Gastroesophageal sphincter (tissue), 4 donors: Measurements from ENCODE around the gene ARID2. TPM values are rescaled to one million over a fixed set of nuclear protein-coding genes. Genes with fewer than 3 reads are reported as not detected.

ENCODE experiments used
- ATAC-seq: fragments of 150-250 bp; one replicate; pipeline ENCODE4 v1.9.1; 2016; ENCODE audit warnings: mild to moderate bottlenecking, moderate library complexity
- H3K27ac ChIP-seq, 4 donors: fragments of 200-600 bp; sonication (generic) in 3 of 4; 1 replicate in 3 of 4; 2 replicates in 1 of 4; pipeline ENCODE4 v1.5.1; 2016 to 2019
- H3K27me3 ChIP-seq: fragments of 200-600 bp; sonication (generic); one replicate; pipeline ENCODE4 v1.5.1; 2019
- H3K36me3 ChIP-seq, 2 donors: fragments of 200-600 bp; sonication (generic); one replicate each; pipeline ENCODE4 v1.5.1; 2019; ENCODE audit warnings: control low read depth in 1 of 2
- H3K4me1 ChIP-seq, 3 donors: fragments of 200-600 bp; sonication (generic); 1 replicate in 2 of 3; 2 replicates in 1 of 3; pipeline ENCODE4 v1.5.1; 2016 to 2019; ENCODE audit warnings: control low read depth in 2 of 3
- H3K4me3 ChIP-seq, 2 donors: fragments of 200-600 bp; sonication (generic); one replicate each; pipeline ENCODE4 v1.5.1; 2019; ENCODE audit warnings: mild to moderate bottlenecking in 1 of 2, moderate library complexity in 1 of 2
- H3K9me3 ChIP-seq, 3 donors: fragments of 200-600 bp; sonication (generic); one replicate each; pipeline ENCODE4 v1.5.1; 2017 to 2019; ENCODE audit warnings: control low read depth in 2 of 3
- EP300 ChIP-seq: sonication (generic); formaldehyde crosslinking; IDR thresholded peaks from one replicate; pipeline ENCODE4 v1.6.1; 2017; ENCODE audit warnings: antibody characterized with exemption, mild to moderate bottlenecking
- POLR2A ChIP-seq, 2 donors: fragments of 450-650 bp; IDR thresholded peaks; one replicate each; pipeline ENCODE4 v1.6.1; 2017; ENCODE audit warnings: antibody characterized with exemption in 2 of 2, mild to moderate bottlenecking in 2 of 2, moderate library complexity in 1 of 2
- POLR2AphosphoS5 ChIP-seq: sonication (generic); formaldehyde crosslinking; IDR thresholded peaks from one replicate; pipeline ENCODE4 v1.6.1; 2017; ENCODE audit warnings: antibody characterized with exemption
- WGBS, 2 donors: methylation state at CpG; one replicate each; pipeline ENCODE4 v1.1.5; 2018; ENCODE audit warnings: low coverage in 1 of 2; 5-methylcytosine and 5-hydroxymethylcytosine counted together
- total RNA-seq, 4 donors: library from RNA; depleted of rRNA; stranded (reverse); fragments of >200 nt; gene quantifications; one replicate each; pipeline ENCODE4 v1.1.0, GENCODE V29; 2016
- TF ChIP-seq, protein P1 (sequence below), 4 experiments: fragments of 200-600 bp in 2 of 4; fragments of 450-650 bp in 2 of 4; sonication (generic) in 1 of 4; IDR thresholded peaks; one replicate each; pipeline ENCODE4 v1.5.1; 2017 to 2019; ENCODE audit warnings: antibody characterized with exemption in 4 of 4, mild to moderate bottlenecking in 2 of 4, moderate library complexity in 2 of 4

The ARID2 gene
- total RNA-seq, 4 donors from 2014 or later: 28.9 to 49.0 (median 32.1) TPM

- Histone ChIP-seq H3K36me3 (peaks cover 7 to 49% of the 10 kb centered on the region in 2 donors), H3K27me3 (no peaks in the 10 kb centered on the region), H3K4me3 (no peak overlapping the region), H3K27ac (no peak overlapping the region), H3K4me1 (peaks cover 0 to 27% (median 4%) of the 10 kb centered on the region in 3 donors), H3K9me3 (no peaks in the 10 kb centered on the region)
- ATAC-seq: no peak
- TF ChIP-seq, protein P1, sequence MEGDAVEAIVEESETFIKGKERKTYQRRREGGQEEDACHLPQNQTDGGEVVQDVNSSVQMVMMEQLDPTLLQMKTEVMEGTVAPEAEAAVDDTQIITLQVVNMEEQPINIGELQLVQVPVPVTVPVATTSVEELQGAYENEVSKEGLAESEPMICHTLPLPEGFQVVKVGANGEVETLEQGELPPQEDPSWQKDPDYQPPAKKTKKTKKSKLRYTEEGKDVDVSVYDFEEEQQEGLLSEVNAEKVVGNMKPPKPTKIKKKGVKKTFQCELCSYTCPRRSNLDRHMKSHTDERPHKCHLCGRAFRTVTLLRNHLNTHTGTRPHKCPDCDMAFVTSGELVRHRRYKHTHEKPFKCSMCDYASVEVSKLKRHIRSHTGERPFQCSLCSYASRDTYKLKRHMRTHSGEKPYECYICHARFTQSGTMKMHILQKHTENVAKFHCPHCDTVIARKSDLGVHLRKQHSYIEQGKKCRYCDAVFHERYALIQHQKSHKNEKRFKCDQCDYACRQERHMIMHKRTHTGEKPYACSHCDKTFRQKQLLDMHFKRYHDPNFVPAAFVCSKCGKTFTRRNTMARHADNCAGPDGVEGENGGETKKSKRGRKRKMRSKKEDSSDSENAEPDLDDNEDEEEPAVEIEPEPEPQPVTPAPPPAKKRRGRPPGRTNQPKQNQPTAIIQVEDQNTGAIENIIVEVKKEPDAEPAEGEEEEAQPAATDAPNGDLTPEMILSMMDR (IDR thresholded peaks at IDR 0.05): no peak
- no peak for TF ChIP-seq POLR2A (IDR thresholded peaks at IDR 0.05)
- no peak for TF ChIP-seq POLR2AphosphoS5
- no peak for TF ChIP-seq EP300
Measured at GRCh38 chr12:45850302-45850701, 120.8 kb downstream of the ARID2 start.

DNA sequence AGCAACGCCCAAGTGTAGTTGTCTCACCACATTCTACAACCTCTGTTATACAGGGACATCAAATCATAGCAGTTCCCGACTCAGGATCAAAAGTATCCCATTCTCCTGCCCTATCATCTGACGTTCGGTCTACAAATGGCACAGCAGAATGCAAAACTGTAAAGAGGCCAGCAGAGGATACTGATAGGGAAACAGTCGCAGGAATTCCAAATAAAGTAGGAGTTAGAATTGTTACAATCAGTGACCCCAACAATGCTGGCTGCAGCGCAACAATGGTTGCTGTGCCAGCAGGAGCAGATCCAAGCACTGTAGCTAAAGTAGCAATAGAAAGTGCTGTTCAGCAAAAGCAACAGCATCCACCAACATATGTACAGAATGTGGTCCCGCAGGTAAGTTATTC, 123.0 kb downstream of the ARID2 start:
- no peaks in the 10 kb centered on the region for H3K27me3 ChIP-seq
- ATAC-seq: no peak
- H3K4me1 ChIP-seq: peaks cover 0 to 40% (median 6%) of the 10 kb centered on the region in 3 donors
- WGBS, 2 donors: 60 to 78% methylated on average over 5 to 6 of the region's 7 CpGs
- no peak overlapping the region for H3K27ac ChIP-seq
- peaks cover 7 to 45% of the 10 kb centered on the region in 2 donors for H3K36me3 ChIP-seq
- H3K4me3 ChIP-seq: no peak overlapping the region
- TF ChIP-seq POLR2AphosphoS5: no peak
- TF ChIP-seq, protein P1 (IDR thresholded peaks at IDR 0.05): no peak
- TF ChIP-seq EP300: no peak
- TF ChIP-seq POLR2A (IDR thresholded peaks at IDR 0.05): no peak
- no peaks in the 10 kb centered on the region for H3K9me3 ChIP-seq

DNA sequence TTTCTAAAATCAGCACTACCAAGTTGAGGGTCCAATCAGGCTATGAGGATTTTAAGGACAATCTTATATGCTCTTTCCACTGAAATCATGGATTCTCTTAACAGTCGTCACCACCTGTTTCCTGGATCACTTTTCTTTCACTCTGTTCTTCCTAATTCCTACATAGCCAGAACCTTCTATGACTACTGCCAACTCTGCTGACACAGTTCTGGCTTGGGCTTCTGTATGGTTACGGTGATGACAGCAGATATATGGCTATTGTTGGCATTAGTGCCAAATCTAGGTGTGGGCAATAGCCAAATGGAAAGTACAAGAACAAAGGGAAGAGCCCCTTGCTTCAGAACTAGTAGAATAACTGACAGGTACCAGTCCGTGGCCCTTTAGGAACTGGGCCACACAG, 124.0 kb downstream of the ARID2 start:
- ATAC-seq: no peak
- Histone ChIP-seq H3K27me3 (no peaks in the 10 kb centered on the region), H3K4me3 (no peak overlapping the region), H3K9me3 (no peaks in the 10 kb centered on the region), H3K27ac (no peak overlapping the region), H3K4me1 (peaks cover 0 to 33% (median 6%) of the 10 kb centered on the region in 3 donors), H3K36me3 (peaks cover 7 to 50% of the 10 kb centered on the region in 2 donors)
- TF ChIP-seq POLR2A (IDR thresholded peaks at IDR 0.05) (no peak), EP300 (no peak), POLR2AphosphoS5 (no peak)
- TF ChIP-seq, protein P1 (IDR thresholded peaks at IDR 0.05): no peak
- 92 to 100% methylated on average over 2 of the region's 3 CpGs for WGBS, 2 donors

- H3K27ac ChIP-seq: peak overlapping the region in 1 of 4 donors; percentile 53
- ATAC-seq: no peak
- peaks cover 0 to 27% of the 10 kb centered on the region in 2 donors for H3K36me3 ChIP-seq
- TF ChIP-seq POLR2AphosphoS5 (no peak), EP300 (no peak), POLR2A (IDR thresholded peaks at IDR 0.05) (no peak)
- TF ChIP-seq, protein P1 (IDR thresholded peaks at IDR 0.05): no peak
- H3K9me3 ChIP-seq: no peaks in the 10 kb centered on the region
- peaks cover 0 to 22% (median 0%) of the 10 kb centered on the region in 3 donors for H3K4me1 ChIP-seq
- 38% methylated on average over 1 to 2 of the region's 2 CpGs for WGBS, 2 donors
- no peaks in the 10 kb centered on the region for H3K27me3 ChIP-seq
- no peak overlapping the region for H3K4me3 ChIP-seq
Measured at GRCh38 chr12:45863332-45863731, 133.8 kb downstream of the ARID2 start.

- Histone ChIP-seq H3K9me3 (no peaks in the 10 kb centered on the region), H3K36me3 (peaks cover 0 to 38% of the 10 kb centered on the region in 2 donors), H3K4me1 (peaks cover 0 to 17% (median 0%) of the 10 kb centered on the region in 3 donors), H3K27me3 (no peaks in the 10 kb centered on the region), H3K27ac (no peak overlapping the region), H3K4me3 (no peak overlapping the region)
- 93 to 100% methylated on average over 1 of the region's 1 CpG for WGBS, 2 donors
- ATAC-seq: no peak
- TF ChIP-seq POLR2AphosphoS5 (no peak), POLR2A (IDR thresholded peaks at IDR 0.05) (no peak), EP300 (no peak)
- TF ChIP-seq, protein P1 (IDR thresholded peaks at IDR 0.05): no peak
Measured at GRCh38 chr12:45866299-45866698, 136.8 kb downstream of the ARID2 start.
